SIG-M5 treated with dmso at 0.1 percent for 504 hours (cell line): ENCODE data around the gene FGFBP3.

Experiments
- DNase-seq: peaks from one replicate; lab custom pipeline; 2025; ENCODE audit not compliant: unreplicated experiment; lab: John Stamatoyannopoulos, UW

Gene FGFBP3

DNA sequence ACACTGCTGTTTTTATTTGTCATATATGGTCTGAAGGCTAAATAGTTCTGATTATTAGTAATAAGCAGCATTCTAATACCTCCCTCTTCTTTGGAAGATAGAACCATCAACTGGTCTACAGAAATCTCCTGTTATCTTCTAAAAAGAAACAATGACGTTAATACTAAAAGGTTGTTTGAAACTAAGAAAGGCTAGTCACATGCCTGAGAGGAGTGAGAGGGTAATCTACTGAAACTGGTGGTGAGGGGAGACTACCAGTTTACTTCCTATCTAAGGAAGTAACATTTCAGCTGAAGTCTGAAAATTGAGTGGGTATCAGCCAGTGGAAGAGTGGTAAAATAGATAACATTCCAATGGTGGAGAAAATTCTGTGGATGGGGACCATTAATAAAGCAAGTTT lies 48.4 kb downstream of the FGFBP3 start:
- DNase-seq, result no peak

DNA sequence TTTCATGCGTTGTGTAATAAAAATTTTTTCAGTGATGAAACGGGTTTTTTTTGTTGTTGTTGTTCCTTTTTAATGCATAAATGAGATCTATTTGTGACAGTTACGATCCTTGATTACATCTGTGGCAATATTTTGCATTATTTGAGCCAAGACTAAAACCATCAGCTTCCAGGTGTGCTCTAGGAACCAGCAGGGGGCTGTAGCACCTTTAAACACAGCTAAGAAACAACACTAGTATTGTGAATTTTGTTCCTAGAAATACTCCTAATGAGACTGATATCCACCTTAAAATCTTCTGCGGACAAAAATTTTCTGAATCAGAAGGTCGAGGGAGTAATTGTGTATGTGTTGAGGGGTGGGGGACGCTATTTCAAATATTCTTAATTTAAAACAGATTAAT lies 52.6 kb downstream of the FGFBP3 start:
- no peak for DNase-seq
